Kidney (tissue), 14 donors: ENCODE data around the gene MED9. TPM values are rescaled to one million over a fixed set of nuclear protein-coding genes. Genes with fewer than 3 reads are reported as not detected.

Experiments used
- DNase-seq, 5 donors: peaks; one replicate each; pipeline ENCODE4 v3.0.0-alpha.2; 2013 to 2020
- FAIRE-seq: peaks from 2 replicates; lab custom pipeline; 2012; peaks lifted over from hg19 to GRCh38; lab: Jason Lieb, UNC
- H3K27ac ChIP-seq, 2 donors: one replicate each; pipeline ENCODE4 v1.7.0; 2013; ENCODE audit warnings: low read depth in 2 of 2, low read length in 2 of 2, inconsistent platforms in 1 of 2
- H3K27me3 ChIP-seq: one replicate; pipeline ENCODE4 v1.7.1; 2013; ENCODE audit warnings: low read length, inconsistent platforms; ENCODE audit not compliant: control insufficient read depth, insufficient read depth
- H3K36me3 ChIP-seq, 3 donors: one replicate each; pipeline versions ENCODE4 v1.7.0 to v1.7.1; 2013; ENCODE audit warnings: low read length in 3 of 3, control low read depth in 1 of 3, inconsistent platforms in 1 of 3; ENCODE audit not compliant: insufficient read depth in 3 of 3, control insufficient read depth in 2 of 3
- H3K4me1 ChIP-seq, 3 donors: one replicate each; pipeline versions ENCODE4 v1.7.0 to v1.7.1; 2013; ENCODE audit warnings: low read length in 3 of 3, inconsistent platforms in 1 of 3, low read depth in 1 of 3; ENCODE audit not compliant: control insufficient read depth in 2 of 3, insufficient read depth in 2 of 3
- H3K4me3 ChIP-seq, 3 donors: one replicate each; pipeline versions ENCODE4 v1.7.0 to v1.8.1; 2013; ENCODE audit warnings: low read length in 3 of 3, control low read depth in 1 of 3, inconsistent platforms in 1 of 3
- H3K9ac ChIP-seq, 3 donors: one replicate each; pipeline versions ENCODE4 v1.7.0 to v1.7.1; 2013; ENCODE audit warnings: low read length in 3 of 3, control low read depth in 1 of 3, inconsistent platforms in 1 of 3
- H3K9me3 ChIP-seq, 3 donors: one replicate each; pipeline versions ENCODE4 v1.7.0 to v1.7.1; 2013; ENCODE audit warnings: low read length in 3 of 3, control low read depth in 1 of 3, inconsistent platforms in 1 of 3; ENCODE audit not compliant: control insufficient read depth in 2 of 3, insufficient read depth in 1 of 3
- intact Hi-C: fragments of 100-400 bp; cut with DNase I; formaldehyde crosslinking; loops from one replicate; pipeline ENCODE4 v1.11.1; 2022
- polyA plus RNA-seq: library from polyadenylated mRNA; stranded (reverse); fragments of 350-450 nt; fragmentation: Illumina TruSeq; extraction: RNeasy Lipid Tissue Mini Kit (QIAGEN cat#74804); gene quantifications from one replicate; pipeline ENCODE4 v1.2.3, GENCODE V29; 2014; ENCODE audit warnings: low read depth, low replicate concordance; ENCODE audit not compliant: insufficient read depth
- total RNA-seq: library from RNA; stranded (reverse); fragmentation: NEBNext Ultra II Directional; extraction: Animal tissue kit (Norgen Biotek cat#: 25700); gene quantifications from one replicate; pipeline ENCODE4 v1.2.1, GENCODE V29; 2021
- TF ChIP-seq, protein P1 (sequence below): IDR thresholded peaks from 3 replicates; pipeline ENCODE4 v1.5.1; 2012; ENCODE audit warnings: mild to moderate bottlenecking, moderate library complexity, borderline replicate concordance; ENCODE audit not compliant: insufficient read depth; ENCODE audit errors: extremely low read depth
- donor health status: control.
- donor health status: control.
- donor health status: control.
- donor health status: control.
- donor health status: control.
- donor health status: DM: yes; HTN: yes; CAD: no.
- donor health status: Normal renal cell carcinoma (clear cell type).

The MED9 gene
- total and polyA plus RNA-seq, 2 donors from 2014 or later = 20.8 to 24.5 TPM

- TF ChIP-seq, protein P1, sequence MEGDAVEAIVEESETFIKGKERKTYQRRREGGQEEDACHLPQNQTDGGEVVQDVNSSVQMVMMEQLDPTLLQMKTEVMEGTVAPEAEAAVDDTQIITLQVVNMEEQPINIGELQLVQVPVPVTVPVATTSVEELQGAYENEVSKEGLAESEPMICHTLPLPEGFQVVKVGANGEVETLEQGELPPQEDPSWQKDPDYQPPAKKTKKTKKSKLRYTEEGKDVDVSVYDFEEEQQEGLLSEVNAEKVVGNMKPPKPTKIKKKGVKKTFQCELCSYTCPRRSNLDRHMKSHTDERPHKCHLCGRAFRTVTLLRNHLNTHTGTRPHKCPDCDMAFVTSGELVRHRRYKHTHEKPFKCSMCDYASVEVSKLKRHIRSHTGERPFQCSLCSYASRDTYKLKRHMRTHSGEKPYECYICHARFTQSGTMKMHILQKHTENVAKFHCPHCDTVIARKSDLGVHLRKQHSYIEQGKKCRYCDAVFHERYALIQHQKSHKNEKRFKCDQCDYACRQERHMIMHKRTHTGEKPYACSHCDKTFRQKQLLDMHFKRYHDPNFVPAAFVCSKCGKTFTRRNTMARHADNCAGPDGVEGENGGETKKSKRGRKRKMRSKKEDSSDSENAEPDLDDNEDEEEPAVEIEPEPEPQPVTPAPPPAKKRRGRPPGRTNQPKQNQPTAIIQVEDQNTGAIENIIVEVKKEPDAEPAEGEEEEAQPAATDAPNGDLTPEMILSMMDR = no peak
- peaks cover 0 to 13% (median 9%) of the 10 kb centered on the region in 3 donors for H3K36me3 ChIP-seq
- no peak overlapping the region for H3K4me3 ChIP-seq
- intact Hi-C loops = no loop called here
- H3K4me1 ChIP-seq = peaks cover 0 to 3% (median 0%) of the 10 kb centered on the region in 3 donors
- H3K9ac ChIP-seq = no peak overlapping the region
- H3K27ac ChIP-seq = no peak overlapping the region
- H3K9me3 ChIP-seq = no peaks in the 10 kb centered on the region
- H3K27me3 ChIP-seq = no peaks in the 10 kb centered on the region
- DNase-seq (no peak), FAIRE-seq (no peak)
Observed at GRCh38 chr17:17491546-17491988, 14.8 kb downstream of the MED9 start.

GRCh38 chr17:17492085-17492484 is 15.3 kb downstream of the MED9 start:
- H3K27me3 ChIP-seq = no peaks in the 10 kb centered on the region
- peaks cover 0 to 13% (median 9%) of the 10 kb centered on the region in 3 donors for H3K36me3 ChIP-seq
- H3K27ac ChIP-seq = no peak overlapping the region
- DNase-seq = no peak
- H3K9ac ChIP-seq = no peak overlapping the region
- intact Hi-C loops = no loop called here
- FAIRE-seq = no peak
- peaks cover 0 to 5% (median 0%) of the 10 kb centered on the region in 3 donors for H3K4me1 ChIP-seq
- no peaks in the 10 kb centered on the region for H3K9me3 ChIP-seq
- TF ChIP-seq, protein P1 = no peak
- no peak overlapping the region for H3K4me3 ChIP-seq

DNA sequence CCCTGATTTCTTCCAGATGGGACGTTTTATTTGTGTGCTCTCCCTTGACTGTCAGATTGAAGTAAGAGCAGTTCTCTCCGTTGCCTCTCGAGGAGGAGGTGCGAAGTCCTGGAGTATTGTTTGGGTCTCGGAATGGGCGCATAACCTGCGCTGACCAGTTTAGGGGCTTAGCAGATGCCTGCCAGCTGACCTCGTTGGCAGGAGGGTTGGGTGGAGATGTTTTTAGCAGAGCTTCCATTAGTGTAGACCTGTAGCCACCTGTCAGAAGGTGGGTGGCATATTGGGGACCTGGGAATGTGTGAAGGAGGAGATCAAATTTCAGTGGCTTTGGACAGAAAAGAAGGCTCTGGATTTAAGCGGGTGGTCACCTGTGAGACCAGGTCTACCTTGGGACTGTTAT is 15.8 kb downstream of the MED9 start:
- Histone ChIP-seq H3K36me3 (peaks cover 0 to 13% (median 9%) of the 10 kb centered on the region in 3 donors), H3K9me3 (no peaks in the 10 kb centered on the region), H3K27ac (no peak overlapping the region), H3K4me3 (no peak overlapping the region), H3K4me1 (peaks cover 0 to 6% (median 0%) of the 10 kb centered on the region in 3 donors), H3K27me3 (no peaks in the 10 kb centered on the region), H3K9ac (no peak overlapping the region)
- TF ChIP-seq, protein P1 = no peak
- FAIRE-seq (no peak), DNase-seq (peak in 1 of 5 donors; percentile 28)
- intact Hi-C loops = no loop called here
